ENCODE results near the gene NEDD1. TPM values are rescaled to one million over a fixed set of nuclear protein-coding genes. Genes with fewer than 3 reads are reported as not detected.

The NEDD1 gene
- total and polyA plus RNA-seq, 2 donors (not counting 1 experiment from before 2014, with no cell fraction given), result 21.8 to 30.7 TPM

DNA sequence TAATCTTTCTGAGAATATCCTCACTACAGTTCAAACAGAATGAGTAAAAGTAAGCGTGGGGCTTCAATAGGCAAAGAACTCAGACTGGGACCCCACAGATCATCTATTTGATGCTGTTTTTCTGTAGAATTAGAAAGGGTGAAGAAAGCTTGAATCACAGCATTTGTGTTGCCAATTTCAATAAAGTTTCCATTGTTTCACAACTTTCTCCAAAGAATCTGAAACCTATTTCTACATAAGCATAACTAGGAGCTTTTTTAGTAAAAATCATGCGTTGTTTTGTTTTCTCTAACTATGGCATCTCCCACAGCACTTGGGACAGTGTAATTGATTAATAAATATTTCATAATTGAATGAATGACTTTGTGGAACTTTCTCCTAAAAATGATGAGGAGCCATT, 16.7 kb upstream of the NEDD1 start:
- H2AFZ ChIP-seq (ENCODE audit: low read length), result no peak overlapping the region
- no peaks in the 10 kb centered on the region for H3K79me2 ChIP-seq (ENCODE audit: control insufficient read depth, insufficient read depth, low read length)
- no peak overlapping the region for H3K27ac ChIP-seq (ENCODE audit: insufficient read depth, low read length)
- no peaks in the 10 kb centered on the region for H4K20me1 ChIP-seq (ENCODE audit: control insufficient read depth, extremely low read depth, insufficient read depth, low read length)
- no peak overlapping the region for H3K9ac ChIP-seq (ENCODE audit: insufficient read depth, low read length)
- H3K27me3 ChIP-seq (ENCODE audit: control insufficient read depth, insufficient read depth, low read length), result no peaks in the 10 kb centered on the region
- no peak for DNase-seq (ENCODE audit: low read depth in 2 of 2)
- no peaks in the 10 kb centered on the region for H3K4me1 ChIP-seq (ENCODE audit: control insufficient read depth, extremely low read depth, insufficient read depth, low read length)
- TF ChIP-seq EZH2 (IDR thresholded peaks at IDR 0.05; ENCODE audit: low read length, missing control alignments) (no peak), CTCF (conservative IDR thresholded peaks at IDR 0.05 in 1 of 2, IDR thresholded peaks at IDR 0.05 in 1 of 2; ENCODE audit: low read depth in 1 of 2, low read length in 2 of 2) (no peak)
- no peak overlapping the region for H3K4me2 ChIP-seq (ENCODE audit: extremely low read depth, insufficient read depth, low read length)
- H3K4me3 ChIP-seq (replicated peaks in 1 of 4; ENCODE audit: control extremely low read depth in 1 of 4, insufficient read depth in 1 of 4, low read depth in 3 of 4, low read length in 4 of 4), result no peak overlapping the region
- H3K36me3 ChIP-seq (ENCODE audit: control insufficient read depth, insufficient read depth, low read length), result no peaks in the 10 kb centered on the region
- no peaks in the 10 kb centered on the region for H3K9me3 ChIP-seq (ENCODE audit: control insufficient read depth, insufficient read depth, low read depth, low read length)

DNA sequence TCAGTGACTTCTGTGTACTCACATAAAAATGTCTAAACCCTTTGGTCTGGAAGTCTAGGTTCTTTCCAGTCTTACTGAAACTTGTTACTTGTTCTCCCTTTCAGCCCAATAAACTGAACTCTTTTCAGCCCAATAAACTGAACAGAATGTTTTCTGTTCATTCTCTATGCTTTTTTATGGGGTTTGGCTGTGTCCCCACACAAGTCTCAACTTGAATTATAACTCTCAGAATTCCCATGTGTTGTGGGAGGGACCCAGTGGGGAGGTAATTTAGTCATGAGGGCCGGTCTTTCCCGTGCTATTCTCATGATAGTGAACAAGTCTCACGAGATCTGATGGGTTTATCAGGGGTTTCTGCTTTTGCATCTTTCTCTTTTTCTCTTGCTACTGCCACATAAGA, 15.0 kb upstream of the NEDD1 start:
- Histone ChIP-seq H4K20me1 (ENCODE audit: control insufficient read depth, extremely low read depth, insufficient read depth, low read length) (no peaks in the 10 kb centered on the region), H3K27me3 (ENCODE audit: control insufficient read depth, insufficient read depth, low read length) (no peaks in the 10 kb centered on the region), H3K4me3 (replicated peaks in 1 of 4; ENCODE audit: control extremely low read depth in 1 of 4, insufficient read depth in 1 of 4, low read depth in 3 of 4, low read length in 4 of 4) (no peak overlapping the region), H3K27ac (ENCODE audit: insufficient read depth, low read length) (no peak overlapping the region), H3K79me2 (ENCODE audit: control insufficient read depth, insufficient read depth, low read length) (no peaks in the 10 kb centered on the region), H3K9me3 (ENCODE audit: control insufficient read depth, insufficient read depth, low read depth, low read length) (no peaks in the 10 kb centered on the region), H3K36me3 (ENCODE audit: control insufficient read depth, insufficient read depth, low read length) (no peaks in the 10 kb centered on the region), H3K4me2 (ENCODE audit: extremely low read depth, insufficient read depth, low read length) (no peak overlapping the region), H3K4me1 (ENCODE audit: control insufficient read depth, extremely low read depth, insufficient read depth, low read length) (no peaks in the 10 kb centered on the region), H2AFZ (ENCODE audit: low read length) (no peak overlapping the region), H3K9ac (ENCODE audit: insufficient read depth, low read length) (no peak overlapping the region)
- DNase-seq (ENCODE audit: low read depth in 2 of 2), result no peak
- no peak for TF ChIP-seq EZH2 (IDR thresholded peaks at IDR 0.05; ENCODE audit: low read length, missing control alignments)
- TF ChIP-seq CTCF (conservative IDR thresholded peaks at IDR 0.05 in 1 of 2, IDR thresholded peaks at IDR 0.05 in 1 of 2; ENCODE audit: low read depth in 1 of 2, low read length in 2 of 2), result no peak

GRCh38 chr12:96897421-96897820, 9.6 kb upstream of the NEDD1 start:
- H3K4me2 ChIP-seq (ENCODE audit: extremely low read depth, insufficient read depth, low read length), result no peak overlapping the region
- H3K27ac ChIP-seq (ENCODE audit: insufficient read depth, low read length), result no peak overlapping the region
- H3K79me2 ChIP-seq (ENCODE audit: control insufficient read depth, insufficient read depth, low read length), result no peaks in the 10 kb centered on the region
- TF ChIP-seq CTCF (conservative IDR thresholded peaks at IDR 0.05 in 1 of 2, IDR thresholded peaks at IDR 0.05 in 1 of 2; ENCODE audit: low read depth in 1 of 2, low read length in 2 of 2), result no peak
- TF ChIP-seq EZH2 (IDR thresholded peaks at IDR 0.05; ENCODE audit: low read length, missing control alignments), result no peak
- H2AFZ ChIP-seq (ENCODE audit: low read length), result no peak overlapping the region
- no peaks in the 10 kb centered on the region for H3K36me3 ChIP-seq (ENCODE audit: control insufficient read depth, insufficient read depth, low read length)
- H3K4me3 ChIP-seq (replicated peaks in 1 of 4; ENCODE audit: control extremely low read depth in 1 of 4, insufficient read depth in 1 of 4, low read depth in 3 of 4, low read length in 4 of 4), result no peak overlapping the region
- DNase-seq (ENCODE audit: low read depth in 2 of 2), result no peak
- H3K27me3 ChIP-seq (ENCODE audit: control insufficient read depth, insufficient read depth, low read length), result peaks cover 11% of the 10 kb centered on the region
- no peak overlapping the region for H3K9ac ChIP-seq (ENCODE audit: insufficient read depth, low read length)
- H3K4me1 ChIP-seq (ENCODE audit: control insufficient read depth, extremely low read depth, insufficient read depth, low read length), result no peaks in the 10 kb centered on the region
- H3K9me3 ChIP-seq (ENCODE audit: control insufficient read depth, insufficient read depth, low read depth, low read length), result no peaks in the 10 kb centered on the region
- H4K20me1 ChIP-seq (ENCODE audit: control insufficient read depth, extremely low read depth, insufficient read depth, low read length), result no peaks in the 10 kb centered on the region
